Liver (tissue), 9 donors: ENCODE results near the gene SMAD6. TPM values are rescaled to one million over a fixed set of nuclear protein-coding genes. Genes with fewer than 3 reads are reported as not detected.

Source experiments
- DNase-seq: peaks from one replicate; pipeline ENCODE4 v3.0.0-alpha.2; 2017; ENCODE audit warnings: low spot score
- H3K27ac ChIP-seq, 2 donors: one replicate each; pipeline ENCODE4 v1.7.0; 2013; ENCODE audit warnings: inconsistent platforms in 2 of 2, low read length in 2 of 2, control low read depth in 1 of 2, low read depth in 1 of 2, mild to moderate bottlenecking in 1 of 2
- H3K27me3 ChIP-seq, 4 donors: one replicate each; pipeline versions ENCODE4 v1.6.1 to v1.7.0; 2013; ENCODE audit warnings: low read length in 3 of 4, inconsistent platforms in 1 of 4, mild to moderate bottlenecking in 1 of 4, moderate library complexity in 1 of 4; ENCODE audit not compliant: control insufficient read depth in 4 of 4, insufficient read depth in 4 of 4
- H3K36me3 ChIP-seq, 4 donors: one replicate each; pipeline versions ENCODE4 v1.6.1 to v1.7.0; 2013; ENCODE audit warnings: low read length in 3 of 4, mild to moderate bottlenecking in 3 of 4, low read depth in 1 of 4, moderate library complexity in 1 of 4; ENCODE audit not compliant: control insufficient read depth in 4 of 4, insufficient read depth in 3 of 4
- H3K4me1 ChIP-seq, 4 donors: one replicate each; pipeline versions ENCODE4 v1.6.1 to v1.7.0; 2013; ENCODE audit warnings: low read length in 3 of 4, mild to moderate bottlenecking in 3 of 4, moderate library complexity in 1 of 4; ENCODE audit not compliant: control insufficient read depth in 4 of 4, insufficient read depth in 4 of 4
- H3K4me3 ChIP-seq, 3 donors: one replicate each; pipeline versions ENCODE4 v1.6.1 to v1.7.0; 2013; ENCODE audit warnings: low read length in 3 of 3, control low read depth in 1 of 3, low read depth in 1 of 3, mild to moderate bottlenecking in 1 of 3
- H3K9ac ChIP-seq, 2 donors: one replicate each; pipeline ENCODE4 v1.7.0; 2013; ENCODE audit warnings: low read length in 2 of 2, mild to moderate bottlenecking in 2 of 2, moderate library complexity in 2 of 2, control low read depth in 1 of 2, low read depth in 1 of 2
- H3K9me3 ChIP-seq, 4 donors: one replicate each; pipeline versions ENCODE4 v1.6.1 to v1.7.0; 2013; ENCODE audit warnings: low read length in 3 of 4; ENCODE audit not compliant: control insufficient read depth in 4 of 4
- EGR1 ChIP-seq, 2 donors: IDR thresholded peaks; 2 replicates each; pipeline ENCODE4 v1.6.1; 2016 to 2018; ENCODE audit warnings: antibody characterized with exemption in 2 of 2, low read depth in 2 of 2
- FOXA1 ChIP-seq: IDR thresholded peaks from 2 replicates; pipeline ENCODE4 v1.6.1; 2016; ENCODE audit warnings: antibody characterized with exemption
- FOXA2 ChIP-seq: IDR thresholded peaks from 2 replicates; pipeline ENCODE4 v1.6.1; 2016; ENCODE audit warnings: antibody characterized with exemption
- GABPA ChIP-seq, 2 donors: IDR thresholded peaks in 1 of 2; conservative IDR thresholded peaks in 1 of 2; 2 replicates each; pipeline ENCODE4 v1.6.1; 2016; ENCODE audit warnings: antibody characterized with exemption in 2 of 2, mild to moderate bottlenecking in 1 of 2, moderate library complexity in 1 of 2
- HNF4A ChIP-seq, 2 donors: conservative IDR thresholded peaks; 2 replicates each; pipeline ENCODE4 v1.6.1; 2016; ENCODE audit warnings: antibody characterized with exemption in 2 of 2, mild to moderate bottlenecking in 2 of 2
- HNF4G ChIP-seq: IDR thresholded peaks from 2 replicates; pipeline ENCODE4 v1.6.1; 2016; ENCODE audit warnings: antibody characterized with exemption
- JUND ChIP-seq, 2 donors: IDR thresholded peaks; 2 replicates each; pipeline ENCODE4 v1.6.1; 2016; ENCODE audit warnings: antibody characterized with exemption in 2 of 2
- NR2F2 ChIP-seq: IDR thresholded peaks from 2 replicates; pipeline ENCODE4 v1.6.1; 2016; ENCODE audit warnings: antibody characterized with exemption
- RAD21 ChIP-seq, 2 donors: IDR thresholded peaks; 2 replicates each; pipeline ENCODE4 v1.6.1; 2016; ENCODE audit warnings: antibody characterized with exemption in 2 of 2, mild to moderate bottlenecking in 2 of 2
- RXRA ChIP-seq, 2 donors: IDR thresholded peaks; 2 replicates each; pipeline ENCODE4 v1.6.1; 2017 to 2018; ENCODE audit warnings: antibody characterized with exemption in 2 of 2, mild to moderate bottlenecking in 1 of 2
- SP1 ChIP-seq: IDR thresholded peaks from 2 replicates; pipeline ENCODE4 v1.6.1; 2018; ENCODE audit warnings: antibody characterized with exemption, mild to moderate bottlenecking
- TAF1 ChIP-seq: conservative IDR thresholded peaks from 2 replicates; pipeline ENCODE4 v1.6.1; 2016; ENCODE audit warnings: antibody characterized with exemption, mild to moderate bottlenecking
- YY1 ChIP-seq: IDR thresholded peaks from 2 replicates; pipeline ENCODE4 v1.6.1; 2016; ENCODE audit warnings: antibody characterized with exemption, mild to moderate bottlenecking
- polyA plus RNA-seq, 2 donors: library from polyadenylated mRNA; stranded (reverse) in 1 of 2; unstranded in 1 of 2; fragments of 200-250 nt in 1 of 2; fragments of >200 nt in 1 of 2; fragmentation: Nextera tagmentation in 1 of 2; extraction: Ambion mirVana in 1 of 2; gene quantifications; one replicate each; pipeline versions ENCODE4 v1.2.1 to v1.2.3, GENCODE V29; 2013 to 2015
- total RNA-seq, 2 donors: library from RNA; depleted of rRNA; stranded (reverse); fragments of >200 nt; gene quantifications; one replicate each; pipeline ENCODE4 v1.2.3, GENCODE V29; 2014
- TF ChIP-seq, protein P1 (sequence below): IDR thresholded peaks from 2 replicates; pipeline ENCODE4 v1.6.1; 2016; ENCODE audit warnings: antibody characterized with exemption
- TF ChIP-seq, protein P2 (sequence below): fragments of 150-350 bp; IDR thresholded peaks from 2 replicates; pipeline ENCODE4 v1.5.1; 2017; ENCODE audit warnings: improper control_type of control experiment, low read depth, low read length; ENCODE audit not compliant: missing input control
- TF ChIP-seq, protein P3 (sequence below): IDR thresholded peaks from 2 replicates; pipeline ENCODE4 v1.6.1; 2016; ENCODE audit warnings: antibody characterized with exemption, mild to moderate bottlenecking
- TF ChIP-seq, protein P4 (sequence below): IDR thresholded peaks from 2 replicates; pipeline ENCODE4 v1.6.1; 2016; ENCODE audit warnings: antibody characterized with exemption
- TF ChIP-seq, protein P5 (sequence below): IDR thresholded peaks from 2 replicates; pipeline ENCODE4 v1.6.1; 2016; ENCODE audit warnings: antibody characterized with exemption
- donor health status: healthy.
- donor health status: healthy.
- donor health status: healthy.
- donor health status: healthy.
- donor health status: healthy.

SMAD6 gene
- total and polyA plus RNA-seq, 4 donors, result 1.2 to 15.1 (median 11.0) TPM

DNA sequence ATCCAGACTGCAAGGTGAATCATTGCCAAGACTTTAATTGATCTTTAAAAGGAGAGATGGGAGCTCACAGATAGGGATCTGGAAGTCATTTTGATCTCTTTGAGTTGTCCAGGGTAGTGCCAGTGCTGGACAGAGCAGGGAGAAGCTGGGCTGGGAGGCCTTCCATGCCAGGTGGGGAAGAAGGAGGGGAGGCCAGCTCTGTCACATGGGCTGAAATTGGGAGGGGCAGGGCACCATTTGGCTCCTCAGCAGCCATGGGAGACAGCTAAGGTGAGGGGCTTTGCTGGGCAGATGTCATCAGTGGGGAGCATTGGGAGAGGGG is 23.4 kb downstream of the SMAD6 start:
- Histone ChIP-seq H3K27me3 (no peaks in the 10 kb centered on the region), H3K36me3 (peaks cover 0 to 2% (median 0%) of the 10 kb centered on the region in 4 donors), H3K4me3 (no peak overlapping the region), H3K27ac (no peak overlapping the region), H3K4me1 (peaks cover 0 to 2% (median 0%) of the 10 kb centered on the region in 4 donors), H3K9me3 (no peaks in the 10 kb centered on the region), H3K9ac (no peak overlapping the region)
- TF ChIP-seq FOXA2 (no peak), EGR1 (IDR thresholded peaks at IDR 0.05; ENCODE audit: low read depth in 2 of 2) (no peak), GABPA (IDR thresholded peaks at IDR 0.05 in 1 of 2, conservative IDR thresholded peaks at IDR 0.05 in 1 of 2) (no peak), RXRA (IDR thresholded peaks at IDR 0.05) (no peak), SP1 (no peak), HNF4A (conservative IDR thresholded peaks at IDR 0.05) (no peak), TAF1 (no peak), NR2F2 (no peak), FOXA1 (no peak), JUND (IDR thresholded peaks at IDR 0.05) (no peak), YY1 (no peak), RAD21 (IDR thresholded peaks at IDR 0.05) (no peak), HNF4G (no peak)
- TF ChIP-seq, protein P1, sequence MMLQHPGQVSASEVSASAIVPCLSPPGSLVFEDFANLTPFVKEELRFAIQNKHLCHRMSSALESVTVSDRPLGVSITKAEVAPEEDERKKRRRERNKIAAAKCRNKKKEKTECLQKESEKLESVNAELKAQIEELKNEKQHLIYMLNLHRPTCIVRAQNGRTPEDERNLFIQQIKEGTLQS, result no peak
- TF ChIP-seq, protein P2, sequence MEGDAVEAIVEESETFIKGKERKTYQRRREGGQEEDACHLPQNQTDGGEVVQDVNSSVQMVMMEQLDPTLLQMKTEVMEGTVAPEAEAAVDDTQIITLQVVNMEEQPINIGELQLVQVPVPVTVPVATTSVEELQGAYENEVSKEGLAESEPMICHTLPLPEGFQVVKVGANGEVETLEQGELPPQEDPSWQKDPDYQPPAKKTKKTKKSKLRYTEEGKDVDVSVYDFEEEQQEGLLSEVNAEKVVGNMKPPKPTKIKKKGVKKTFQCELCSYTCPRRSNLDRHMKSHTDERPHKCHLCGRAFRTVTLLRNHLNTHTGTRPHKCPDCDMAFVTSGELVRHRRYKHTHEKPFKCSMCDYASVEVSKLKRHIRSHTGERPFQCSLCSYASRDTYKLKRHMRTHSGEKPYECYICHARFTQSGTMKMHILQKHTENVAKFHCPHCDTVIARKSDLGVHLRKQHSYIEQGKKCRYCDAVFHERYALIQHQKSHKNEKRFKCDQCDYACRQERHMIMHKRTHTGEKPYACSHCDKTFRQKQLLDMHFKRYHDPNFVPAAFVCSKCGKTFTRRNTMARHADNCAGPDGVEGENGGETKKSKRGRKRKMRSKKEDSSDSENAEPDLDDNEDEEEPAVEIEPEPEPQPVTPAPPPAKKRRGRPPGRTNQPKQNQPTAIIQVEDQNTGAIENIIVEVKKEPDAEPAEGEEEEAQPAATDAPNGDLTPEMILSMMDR, result no peak
- TF ChIP-seq, protein P3, sequence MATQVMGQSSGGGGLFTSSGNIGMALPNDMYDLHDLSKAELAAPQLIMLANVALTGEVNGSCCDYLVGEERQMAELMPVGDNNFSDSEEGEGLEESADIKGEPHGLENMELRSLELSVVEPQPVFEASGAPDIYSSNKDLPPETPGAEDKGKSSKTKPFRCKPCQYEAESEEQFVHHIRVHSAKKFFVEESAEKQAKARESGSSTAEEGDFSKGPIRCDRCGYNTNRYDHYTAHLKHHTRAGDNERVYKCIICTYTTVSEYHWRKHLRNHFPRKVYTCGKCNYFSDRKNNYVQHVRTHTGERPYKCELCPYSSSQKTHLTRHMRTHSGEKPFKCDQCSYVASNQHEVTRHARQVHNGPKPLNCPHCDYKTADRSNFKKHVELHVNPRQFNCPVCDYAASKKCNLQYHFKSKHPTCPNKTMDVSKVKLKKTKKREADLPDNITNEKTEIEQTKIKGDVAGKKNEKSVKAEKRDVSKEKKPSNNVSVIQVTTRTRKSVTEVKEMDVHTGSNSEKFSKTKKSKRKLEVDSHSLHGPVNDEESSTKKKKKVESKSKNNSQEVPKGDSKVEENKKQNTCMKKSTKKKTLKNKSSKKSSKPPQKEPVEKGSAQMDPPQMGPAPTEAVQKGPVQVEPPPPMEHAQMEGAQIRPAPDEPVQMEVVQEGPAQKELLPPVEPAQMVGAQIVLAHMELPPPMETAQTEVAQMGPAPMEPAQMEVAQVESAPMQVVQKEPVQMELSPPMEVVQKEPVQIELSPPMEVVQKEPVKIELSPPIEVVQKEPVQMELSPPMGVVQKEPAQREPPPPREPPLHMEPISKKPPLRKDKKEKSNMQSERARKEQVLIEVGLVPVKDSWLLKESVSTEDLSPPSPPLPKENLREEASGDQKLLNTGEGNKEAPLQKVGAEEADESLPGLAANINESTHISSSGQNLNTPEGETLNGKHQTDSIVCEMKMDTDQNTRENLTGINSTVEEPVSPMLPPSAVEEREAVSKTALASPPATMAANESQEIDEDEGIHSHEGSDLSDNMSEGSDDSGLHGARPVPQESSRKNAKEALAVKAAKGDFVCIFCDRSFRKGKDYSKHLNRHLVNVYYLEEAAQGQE, result no peak
- TF ChIP-seq, protein P4, sequence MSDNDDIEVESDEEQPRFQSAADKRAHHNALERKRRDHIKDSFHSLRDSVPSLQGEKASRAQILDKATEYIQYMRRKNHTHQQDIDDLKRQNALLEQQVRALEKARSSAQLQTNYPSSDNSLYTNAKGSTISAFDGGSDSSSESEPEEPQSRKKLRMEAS, result no peak
- TF ChIP-seq, protein P5, sequence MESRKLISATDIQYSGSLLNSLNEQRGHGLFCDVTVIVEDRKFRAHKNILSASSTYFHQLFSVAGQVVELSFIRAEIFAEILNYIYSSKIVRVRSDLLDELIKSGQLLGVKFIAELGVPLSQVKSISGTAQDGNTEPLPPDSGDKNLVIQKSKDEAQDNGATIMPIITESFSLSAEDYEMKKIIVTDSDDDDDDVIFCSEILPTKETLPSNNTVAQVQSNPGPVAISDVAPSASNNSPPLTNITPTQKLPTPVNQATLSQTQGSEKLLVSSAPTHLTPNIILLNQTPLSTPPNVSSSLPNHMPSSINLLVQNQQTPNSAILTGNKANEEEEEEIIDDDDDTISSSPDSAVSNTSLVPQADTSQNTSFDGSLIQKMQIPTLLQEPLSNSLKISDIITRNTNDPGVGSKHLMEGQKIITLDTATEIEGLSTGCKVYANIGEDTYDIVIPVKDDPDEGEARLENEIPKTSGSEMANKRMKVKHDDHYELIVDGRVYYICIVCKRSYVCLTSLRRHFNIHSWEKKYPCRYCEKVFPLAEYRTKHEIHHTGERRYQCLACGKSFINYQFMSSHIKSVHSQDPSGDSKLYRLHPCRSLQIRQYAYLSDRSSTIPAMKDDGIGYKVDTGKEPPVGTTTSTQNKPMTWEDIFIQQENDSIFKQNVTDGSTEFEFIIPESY, result no peak
- no peak for DNase-seq
